GM23248 (cell line): ENCODE data around the gene DMRT1.

Experiments used
- EZH2 ChIP-seq: fragments of 200-600 bp; sonication (generic); IDR thresholded peaks from 2 replicates; pipeline ENCODE4 v1.6.1; 2018; ENCODE audit warnings: antibody characterized with exemption, mild to moderate bottlenecking; ENCODE audit not compliant: insufficient read depth, poor library complexity, severe bottlenecking
- EZH2phosphoT487 ChIP-seq: fragments of 200-600 bp; sonication (generic); IDR thresholded peaks from 2 replicates; pipeline ENCODE4 v1.6.1; 2018; ENCODE audit warnings: antibody characterized with exemption, moderate library complexity, mild to moderate bottlenecking, low read depth; ENCODE audit not compliant: insufficient read depth

- TF ChIP-seq EZH2phosphoT487 (no peak), EZH2 (no peak)
Observed at GRCh38 chr9:905906-906305, 64.4 kb downstream of the DMRT1 start.
